IMR-90 (cell line): ENCODE data around the gene SH3BP2. TPM values are rescaled to one million over a fixed set of nuclear protein-coding genes. Genes with fewer than 3 reads are reported as not detected.
A peak's percentile ranks its signal among the peaks of the same experiment; 100 is the strongest.

ENCODE experiments used
- ATAC-seq: fragments of 200-7000 bp; cut with Tn5 transposase; 2 replicates; pipeline ENCODE4 v1.9.1; 2020; ENCODE audit warnings: low read depth, mild to moderate bottlenecking, moderate library complexity
- BruUV-seq: library from RNA; stranded (reverse); fragments of 400-500 nt; replicated peaks from 2 replicates; lab custom pipeline; 2021; lab: Mats Ljungman, UMichigan
- CTCF ChIA-PET: fragments of 300-600 bp; formaldehyde crosslinking; extraction: SDS; loops from one replicate; lab custom pipeline; 2021; ENCODE audit warnings: antibody characterized with exemption; lab: Yijun Ruan, JAX
- POLR2A ChIA-PET: fragments of 300-600 bp; sonication (Branson Sonifier 250); formaldehyde crosslinking; loops from one replicate; lab custom pipeline; 2022; ENCODE audit warnings: antibody characterized with exemption; ENCODE audit not compliant: unreplicated experiment; lab: Charles Lee
- DNase-seq: peaks from one replicate; pipeline ENCODE4 v3.0.0; 2013
- H2AFZ ChIP-seq: replicated peaks from 2 replicates; pipeline ENCODE3; 2013; ENCODE audit warnings: low read length, mild to moderate bottlenecking; ENCODE audit not compliant: poor library complexity
- H2AK5ac ChIP-seq: 2 replicates; pipeline ENCODE4 v1.6.1; 2013; ENCODE audit warnings: low read depth, low read length, inconsistent platforms
- H2AK9ac ChIP-seq: replicated peaks from 2 replicates; pipeline ENCODE3; 2013; ENCODE audit warnings: mild to moderate bottlenecking, low read depth, low read length, moderate library complexity; ENCODE audit not compliant: poor library complexity
- H2BK120ac ChIP-seq: 2 replicates; pipeline ENCODE4 v1.6.1; 2013; ENCODE audit warnings: low read depth, low read length, inconsistent platforms
- H2BK15ac ChIP-seq: 3 replicates; pipeline ENCODE4 v1.6.1; 2013; ENCODE audit warnings: low read depth, low read length, inconsistent platforms
- H2BK20ac ChIP-seq: 2 replicates; pipeline ENCODE4 v1.6.1; 2013; ENCODE audit warnings: low read depth, mild to moderate bottlenecking, inconsistent platforms, low read length, moderate library complexity
- H2BK5ac ChIP-seq: 2 replicates; pipeline ENCODE4 v1.6.1; 2013; ENCODE audit warnings: mild to moderate bottlenecking, low read depth, low read length, inconsistent platforms; ENCODE audit not compliant: poor library complexity, severe bottlenecking
- H3K14ac ChIP-seq: replicated peaks from 2 replicates; pipeline ENCODE4 v1.6.1; 2013; ENCODE audit warnings: low read depth, low read length, inconsistent platforms
- H3K18ac ChIP-seq: 2 replicates; pipeline ENCODE4 v1.6.1; 2013; ENCODE audit warnings: low read depth, low read length, control low read depth
- H3K23ac ChIP-seq: 2 replicates; pipeline ENCODE4 v1.6.1; 2013; ENCODE audit warnings: low read depth, low read length, inconsistent platforms
- H3K27ac ChIP-seq: 2 replicates; pipeline ENCODE4 v1.5.1; 2013; ENCODE audit warnings: mild to moderate bottlenecking, control low read depth, low read length; ENCODE audit not compliant: insufficient read depth
- H3K27me3 ChIP-seq: 2 replicates; pipeline ENCODE4 v1.6.1; 2013; ENCODE audit warnings: low read length; ENCODE audit not compliant: control insufficient read depth, insufficient read depth
- H3K36me3 ChIP-seq: 2 replicates; pipeline ENCODE4 v1.6.1; 2013; ENCODE audit warnings: low read length, mixed read lengths; ENCODE audit not compliant: control insufficient read depth, insufficient read depth
- H3K4ac ChIP-seq: 2 replicates; pipeline ENCODE4 v1.6.1; 2013; ENCODE audit warnings: low read depth, low read length, inconsistent platforms
- H3K4me1 ChIP-seq: 2 replicates; pipeline ENCODE4 v1.6.1; 2013; ENCODE audit warnings: low read length, mixed read lengths; ENCODE audit not compliant: control insufficient read depth, insufficient read depth
- H3K4me2 ChIP-seq: 2 replicates; pipeline ENCODE4 v1.6.1; 2013; ENCODE audit warnings: low read depth, mild to moderate bottlenecking, control low read depth, low read length, moderate library complexity
- H3K4me3 ChIP-seq: 2 replicates; pipeline ENCODE4 v1.5.1; 2013; ENCODE audit warnings: low read depth, mild to moderate bottlenecking, control low read depth, low read length, moderate library complexity; ENCODE audit not compliant: insufficient read depth
- H3K56ac ChIP-seq: 2 replicates; pipeline ENCODE4 v1.6.1; 2013; ENCODE audit warnings: low read length, inconsistent platforms; ENCODE audit not compliant: insufficient read depth; ENCODE audit errors: extremely low read depth
- H3K79me1 ChIP-seq, 2 experiments: 2 replicates each; pipeline ENCODE4 v1.6.1; 2013; ENCODE audit warnings: low read length in 2 of 2, inconsistent platforms in 1 of 2, low read depth in 1 of 2
- H3K9ac ChIP-seq: 2 replicates; pipeline ENCODE4 v1.6.1; 2013; ENCODE audit warnings: low read depth, low read length, control low read depth
- H3K9me1 ChIP-seq: 2 replicates; pipeline ENCODE4 v1.6.1; 2013; ENCODE audit warnings: low read length, inconsistent platforms; ENCODE audit not compliant: insufficient read depth
- H3K9me3 ChIP-seq: 2 replicates; pipeline ENCODE4 v1.6.1; 2013; ENCODE audit warnings: low read length; ENCODE audit not compliant: control insufficient read depth, insufficient read depth
- H4K20me1 ChIP-seq: 2 replicates; pipeline ENCODE4 v1.6.1; 2013; ENCODE audit warnings: low read length, inconsistent platforms; ENCODE audit not compliant: insufficient read depth
- H4K5ac ChIP-seq: 2 replicates; pipeline ENCODE4 v1.6.1; 2013; ENCODE audit warnings: mild to moderate bottlenecking, low read depth, low read length, control low read depth
- H4K8ac ChIP-seq, 2 experiments: 2 replicates each; pipeline ENCODE4 v1.6.1; 2013; ENCODE audit warnings: low read depth in 2 of 2, low read length in 2 of 2, control low read depth in 1 of 2, inconsistent platforms in 1 of 2
- H4K91ac ChIP-seq: 2 replicates; pipeline ENCODE4 v1.6.1; 2013; ENCODE audit warnings: low read depth, low read length, inconsistent platforms; ENCODE audit not compliant: insufficient read depth
- BHLHE40 ChIP-seq: fragments of 150-350 bp; IDR thresholded peaks from 2 replicates; pipeline ENCODE4 v1.6.1; 2016; ENCODE audit warnings: mild to moderate bottlenecking, low read depth, low read length
- CEBPB ChIP-seq: IDR thresholded peaks from 2 replicates; pipeline ENCODE4 v1.6.1; 2012; ENCODE audit warnings: low read depth, low read length, improper control_type of control experiment
- CHD1 ChIP-seq: IDR thresholded peaks from 2 replicates; pipeline ENCODE4 v1.6.1; 2012; ENCODE audit warnings: low read depth, low read length, improper control_type of control experiment
- CTCF ChIP-seq: conservative IDR thresholded peaks from 2 replicates; pipeline ENCODE4 v1.5.1; 2012; ENCODE audit warnings: mild to moderate bottlenecking, low read depth, low read length, improper control_type of control experiment
- ELK1 ChIP-seq: fragments of 150-350 bp; IDR thresholded peaks from 2 replicates; pipeline ENCODE4 v1.6.1; 2016; ENCODE audit warnings: low read depth, mild to moderate bottlenecking, low read length, moderate library complexity, borderline replicate concordance
- MAFK ChIP-seq: IDR thresholded peaks from 2 replicates; pipeline ENCODE4 v1.6.1; 2012; ENCODE audit warnings: low read depth, low read length, improper control_type of control experiment
- MAZ ChIP-seq: IDR thresholded peaks from 2 replicates; pipeline ENCODE4 v1.6.1; 2012; ENCODE audit warnings: low read depth, mild to moderate bottlenecking, low read length, improper control_type of control experiment, moderate library complexity, borderline replicate concordance
- MXI1 ChIP-seq: IDR thresholded peaks from 2 replicates; pipeline ENCODE4 v1.6.1; 2012; ENCODE audit warnings: low read depth, mild to moderate bottlenecking, low read length, moderate library complexity, borderline replicate concordance
- NFE2L2 ChIP-seq: fragments of 150-350 bp; IDR thresholded peaks from 2 replicates; pipeline ENCODE4 v1.6.1; 2016; ENCODE audit warnings: low read depth, mild to moderate bottlenecking, low read length
- RAD21 ChIP-seq: IDR thresholded peaks from 2 replicates; pipeline ENCODE4 v1.6.1; 2012; ENCODE audit warnings: low read length, improper control_type of control experiment
- RCOR1 ChIP-seq: IDR thresholded peaks from 2 replicates; pipeline ENCODE4 v1.6.1; 2012; ENCODE audit warnings: mild to moderate bottlenecking, low read length, improper control_type of control experiment; ENCODE audit not compliant: insufficient replicate concordance
- SMC3 ChIP-seq: fragments of 150-350 bp; IDR thresholded peaks from 2 replicates; pipeline ENCODE4 v1.6.1; 2016; ENCODE audit warnings: low read depth, mild to moderate bottlenecking, antibody characterized with exemption, low read length, moderate library complexity
- USF2 ChIP-seq: fragments of 150-350 bp; IDR thresholded peaks from 2 replicates; pipeline ENCODE4 v1.6.1; 2017; ENCODE audit warnings: mild to moderate bottlenecking, antibody characterized with exemption, low read length, low read depth
- WGBS, 2 experiments: methylation state at CpG; one replicate each; pipeline versions ENCODE4 v1.1.5 to v1.1.7; 2013; ENCODE audit warnings: missing lambda C conversion rate in 2 of 2; ENCODE audit not compliant: insufficient read length in 1 of 2; ENCODE audit errors: extremely low coverage in 2 of 2; 5-methylcytosine and 5-hydroxymethylcytosine counted together
- dilution Hi-C: fragments of 300-500 bp; cut with HindIII; formaldehyde crosslinking; loops from one replicate; pipeline ENCODE4 v1.14.3; 2018; ENCODE audit warnings: low sequenced_read_pairs; ENCODE audit not compliant: unreplicated experiment
- in situ Hi-C: fragments of 300-500 bp; cut with MboI; formaldehyde crosslinking; loops from 3 replicates; pipeline ENCODE4 v1.14.3; 2019; ENCODE audit warnings: low sequenced_read_pairs, inconsistent platforms, mixed read lengths
- intact Hi-C: fragments of 100-400 bp; cut with micrococcal nuclease; formaldehyde crosslinking; loops from 2 replicates; pipeline ENCODE4 v1.10.0; 2022
- polyA plus RNA-seq, 3 experiments: library from polyadenylated mRNA; depleted of rRNA; stranded (reverse); fragments of >200 nt; gene quantifications; 2 replicates each; pipeline ENCODE4 v1.2.3, GENCODE V29; 2012; ENCODE audit warnings: low replicate concordance in 1 of 3
- total RNA-seq: library from RNA; depleted of rRNA; stranded (reverse); fragments of >200 nt; gene quantifications from 2 replicates; pipeline ENCODE4 v1.2.3, GENCODE V29; 2012

SH3BP2 gene
- total and polyA plus RNA-seq, 2 of the 4 experiments (the other 2 are of a cell fraction), result 9.0 to 37.2 TPM

GRCh38 chr4:2794486-2795299 is 1.8 kb downstream of the SH3BP2 start:
- peak overlapping the region; percentile 38 to 97 for H4K8ac ChIP-seq
- peak; percentile 79 for DNase-seq
- no peaks in the 10 kb centered on the region for H3K27me3 ChIP-seq
- no peaks in the 10 kb centered on the region for H3K9me3 ChIP-seq
- H3K4me1 ChIP-seq, result peaks cover 40% of the 10 kb centered on the region
- peak overlapping the region; percentile 98 for H3K4ac ChIP-seq
- peak overlapping the region; percentile 97 for H2BK120ac ChIP-seq
- peak overlapping the region; percentile 100 for H2AK9ac ChIP-seq
- intact Hi-C loops, result no loop called here
- peak overlapping the region; percentile 97 for H3K14ac ChIP-seq
- H4K20me1 ChIP-seq, result no peaks in the 10 kb centered on the region; the same call in 1 of the 2 replicates
- peaks cover 12 to 59% of the 10 kb centered on the region in 2 experiments; a peak in 3 of 4 replicates for H3K79me1 ChIP-seq
- WGBS, 2 experiments, result 50% methylated on average over 6 of the region's 11 CpGs; no CpG with 5 or more reads in 1 of the 2 experiments
- H3K36me3 ChIP-seq, result no peaks in the 10 kb centered on the region
- in situ Hi-C loops, result no loop called here
- peak overlapping the region; percentile 96; the same call in 2 of the 3 replicates for H2BK15ac ChIP-seq
- H3K9me1 ChIP-seq, result peaks cover 16% of the 10 kb centered on the region
- dilution Hi-C loops, result no loop called here
- H2BK20ac ChIP-seq, result peak overlapping the region; percentile 85
- peak overlapping the region; percentile 92 for H2AFZ ChIP-seq
- CTCF ChIA-PET, result no interaction called here
- H3K23ac ChIP-seq, result peak overlapping the region; percentile 82
- H3K27ac ChIP-seq, result peak overlapping the region; percentile 85
- peak overlapping the region; percentile 99 for H2AK5ac ChIP-seq
- no peak overlapping the region for H3K4me3 ChIP-seq
- POLR2A ChIA-PET, result no interaction called here
- peak overlapping the region; percentile 93 for H4K91ac ChIP-seq
- ATAC-seq, result peak; percentile 60
- peak overlapping the region; percentile 98 for H4K5ac ChIP-seq
- peak overlapping the region; percentile 91 for H3K4me2 ChIP-seq
- peak overlapping the region; percentile 48 for H3K56ac ChIP-seq
- BruUV-seq, result no TSS peak
- peak overlapping the region; percentile 94 for H2BK5ac ChIP-seq
- peak overlapping the region; percentile 74 for H3K9ac ChIP-seq
- peak overlapping the region; percentile 94 for H3K18ac ChIP-seq
- TF ChIP-seq CHD1 (no peak), MAZ (peak; percentile 34; the same call in 1 of the 2 replicates), SMC3 (no peak), RAD21 (no peak), RCOR1 (no peak), ELK1 (no peak), USF2 (no peak), MAFK (peak; percentile 93), BHLHE40 (0 out of 2 replicates have a peak, but pooled peaks have one; percentile 9), NFE2L2 (peak; percentile 70; the same call in 1 of the 2 replicates), CEBPB (no peak), MXI1 (peak; percentile 76), CTCF (no peak)
